H1 (cell line): ENCODE results near the gene BOLA3. TPM values are rescaled to one million over a fixed set of nuclear protein-coding genes. Genes with fewer than 3 reads are reported as not detected.

ENCODE experiments used
- BACH1 ChIP-seq: IDR thresholded peaks from 2 replicates; pipeline ENCODE4 v1.6.1; 2012; ENCODE audit warnings: low read length, improper control_type of control experiment
- EGR1 ChIP-seq: IDR thresholded peaks from 2 replicates; pipeline ENCODE4 v1.6.1; 2011; ENCODE audit warnings: low read depth, low read length, borderline replicate concordance
- EZH2 ChIP-seq: fragments of 200-600 bp; sonication (generic); IDR thresholded peaks from 2 replicates; pipeline ENCODE4 v1.7.1; 2012; ENCODE audit warnings: low read depth, mild to moderate bottlenecking, moderate library complexity, low read length, inconsistent platforms; ENCODE audit not compliant: severe bottlenecking
- JUND ChIP-seq: IDR thresholded peaks from 2 replicates; pipeline ENCODE4 v1.6.1; 2011; ENCODE audit warnings: mild to moderate bottlenecking, improper control_type of control experiment, low read length
- NANOG ChIP-seq: IDR thresholded peaks from 2 replicates; pipeline ENCODE4 v1.6.1; 2011; ENCODE audit warnings: low read length, low read depth, mild to moderate bottlenecking, inconsistent platforms; ENCODE audit not compliant: insufficient read depth, poor library complexity, severe bottlenecking
- PHF8 ChIP-seq: fragments of 200-600 bp; sonication (generic); conservative IDR thresholded peaks from 2 replicates; pipeline ENCODE4 v1.7.1; 2012; ENCODE audit warnings: low read depth, mild to moderate bottlenecking, inconsistent platforms, low read length, moderate library complexity
- RFX5 ChIP-seq: IDR thresholded peaks from 2 replicates; pipeline ENCODE4 v1.6.1; 2011; ENCODE audit warnings: low read depth, low read length, improper control_type of control experiment, borderline replicate concordance
- SIRT6 ChIP-seq: IDR thresholded peaks from one replicate; pipeline ENCODE4 v1.7.1; 2012; ENCODE audit warnings: low read length, inconsistent platforms
- SP1 ChIP-seq: IDR thresholded peaks from 2 replicates; pipeline ENCODE4 v1.6.1; 2011; ENCODE audit warnings: low read depth, low read length
- TAF7 ChIP-seq: optimal IDR thresholded peaks from 2 replicates; pipeline ENCODE3; 2011; ENCODE audit warnings: low read depth, mild to moderate bottlenecking, inconsistent platforms, low read length, moderate library complexity, borderline replicate concordance
- TBP ChIP-seq: IDR thresholded peaks from 2 replicates; pipeline ENCODE4 v1.6.1; 2011; ENCODE audit warnings: low read depth, low read length, improper control_type of control experiment
- polyA plus RNA-seq, 7 experiments: library from polyadenylated mRNA; depleted of rRNA in 3 of 7; stranded (reverse) in 5 of 7; unstranded in 2 of 7; fragments of >200 nt in 5 of 7; fragments of 200-250 nt in 2 of 7; gene quantifications; 1 replicate in 5 of 7; 2 replicates in 1 of 7; 4 replicates in 1 of 7; pipeline versions ENCODE4 v1.2.1 to v1.2.3, GENCODE V29; 2011 to 2013; ENCODE audit warnings: missing spikeins in 2 of 7, mixed read lengths in 2 of 7
- total RNA-seq: library from RNA; stranded (reverse); fragmentation: NEBNext Ultra II Directional; extraction: Animal tissue kit (Norgen Biotek cat#: 25700); gene quantifications from 2 replicates; pipeline ENCODE4 v1.2.1, GENCODE V29; 2021
- TF ChIP-seq, protein P1 (sequence below): IDR thresholded peaks from 2 replicates; pipeline ENCODE4 v1.6.1; 2012; ENCODE audit warnings: inconsistent platforms

BOLA3 gene
- total and polyA plus RNA-seq, 2 of the 8 experiments (the other 6 are each of a cell fraction or from before 2014, with no cell fraction given), result 46.1 to 67.3 TPM

- peak; percentile 94 for TF ChIP-seq PHF8
- no peak for TF ChIP-seq JUND
- TF ChIP-seq NANOG, result no peak
- TF ChIP-seq TBP, result peak; percentile 68; the same call in 1 of the 2 replicates
- TF ChIP-seq BACH1, result no peak
- no peak for TF ChIP-seq EGR1
- TF ChIP-seq, protein P1, sequence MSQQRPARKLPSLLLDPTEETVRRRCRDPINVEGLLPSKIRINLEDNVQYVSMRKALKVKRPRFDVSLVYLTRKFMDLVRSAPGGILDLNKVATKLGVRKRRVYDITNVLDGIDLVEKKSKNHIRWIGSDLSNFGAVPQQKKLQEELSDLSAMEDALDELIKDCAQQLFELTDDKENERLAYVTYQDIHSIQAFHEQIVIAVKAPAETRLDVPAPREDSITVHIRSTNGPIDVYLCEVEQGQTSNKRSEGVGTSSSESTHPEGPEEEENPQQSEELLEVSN, result peak; percentile 86
- peak; percentile 86 for TF ChIP-seq TAF7
- TF ChIP-seq EZH2, result no peak
- no peak for TF ChIP-seq RFX5
- TF ChIP-seq SP1, result no peak
- no peak for TF ChIP-seq SIRT6
- TF ChIP-seq, all 59 proteins: peak for 14
Measured at GRCh38 chr2:74119912-74120825, 27.5 kb downstream of the BOLA3 start (continued).
